C4-2B (cell line): ENCODE measurements around the gene ALOX12.
A peak's percentile ranks its signal among the peaks of the same experiment; 100 is the strongest.

Experiments
- ZFX ChIP-seq: fragments of 450-650 bp; IDR thresholded peaks from 2 replicates; pipeline ENCODE4 v1.6.1; 2017
- TF ChIP-seq, protein P1 (sequence below): fragments of 450-650 bp; conservative IDR thresholded peaks from 2 replicates; pipeline ENCODE4 v1.5.1; 2017; ENCODE audit warnings: mild to moderate bottlenecking

DNA sequence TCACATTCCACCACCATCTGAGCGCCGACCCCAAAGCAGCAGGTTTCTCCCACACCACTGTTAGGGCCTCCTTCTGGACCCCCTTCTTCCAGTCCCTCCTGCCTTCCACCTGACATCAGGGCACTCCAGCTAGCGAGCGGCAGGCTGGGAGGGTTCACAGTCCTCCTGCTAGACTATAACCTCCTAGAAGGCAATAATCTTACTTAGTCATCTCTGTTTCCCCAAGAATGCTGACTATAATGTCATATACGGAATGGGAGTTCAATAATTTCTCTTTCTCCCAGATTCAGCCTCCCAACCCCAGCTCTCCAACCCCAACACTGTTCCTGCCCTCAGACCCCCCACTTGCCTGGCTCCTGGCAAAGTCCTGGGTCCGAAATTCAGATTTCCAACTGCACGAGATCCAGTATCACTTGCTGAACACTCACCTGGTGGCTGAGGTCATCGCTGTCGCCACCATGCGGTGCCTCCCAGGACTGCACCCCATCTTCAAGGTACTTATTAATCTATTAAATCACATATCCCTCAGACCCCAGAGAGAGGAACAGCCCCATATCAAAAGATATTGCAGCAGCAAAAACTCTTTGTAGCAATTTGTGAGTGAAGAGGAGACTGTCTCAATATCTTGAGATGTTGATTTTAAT, 5.6 kb downstream of the ALOX12 start:
- TF ChIP-seq, protein P1, sequence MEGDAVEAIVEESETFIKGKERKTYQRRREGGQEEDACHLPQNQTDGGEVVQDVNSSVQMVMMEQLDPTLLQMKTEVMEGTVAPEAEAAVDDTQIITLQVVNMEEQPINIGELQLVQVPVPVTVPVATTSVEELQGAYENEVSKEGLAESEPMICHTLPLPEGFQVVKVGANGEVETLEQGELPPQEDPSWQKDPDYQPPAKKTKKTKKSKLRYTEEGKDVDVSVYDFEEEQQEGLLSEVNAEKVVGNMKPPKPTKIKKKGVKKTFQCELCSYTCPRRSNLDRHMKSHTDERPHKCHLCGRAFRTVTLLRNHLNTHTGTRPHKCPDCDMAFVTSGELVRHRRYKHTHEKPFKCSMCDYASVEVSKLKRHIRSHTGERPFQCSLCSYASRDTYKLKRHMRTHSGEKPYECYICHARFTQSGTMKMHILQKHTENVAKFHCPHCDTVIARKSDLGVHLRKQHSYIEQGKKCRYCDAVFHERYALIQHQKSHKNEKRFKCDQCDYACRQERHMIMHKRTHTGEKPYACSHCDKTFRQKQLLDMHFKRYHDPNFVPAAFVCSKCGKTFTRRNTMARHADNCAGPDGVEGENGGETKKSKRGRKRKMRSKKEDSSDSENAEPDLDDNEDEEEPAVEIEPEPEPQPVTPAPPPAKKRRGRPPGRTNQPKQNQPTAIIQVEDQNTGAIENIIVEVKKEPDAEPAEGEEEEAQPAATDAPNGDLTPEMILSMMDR = peak; percentile 89
- no peak for TF ChIP-seq ZFX
